Measurements from ENCODE around the gene PPP1CC. TPM values are rescaled to one million over a fixed set of nuclear protein-coding genes. Genes with fewer than 3 reads are reported as not detected.
A peak's percentile ranks its signal among the peaks of the same experiment; 100 is the strongest.

PPP1CC gene
- total and polyA plus RNA-seq, 2 of the 4 experiments (the other 2 are of a cell fraction) = 71.0 to 126 TPM

- Histone ChIP-seq H2AFZ (replicated peaks; ENCODE audit: low read length, poor library complexity) (no peak overlapping the region), H3K27ac (ENCODE audit: insufficient read depth, low read length) (no peak overlapping the region), H4K20me1 (ENCODE audit: insufficient read depth, low read length) (peaks cover 70% of the 10 kb centered on the region), H3K4ac (ENCODE audit: low read depth, low read length) (no peak overlapping the region), H2BK20ac (ENCODE audit: low read depth, low read length) (no peak overlapping the region), H3K27me3 (ENCODE audit: control insufficient read depth, insufficient read depth, low read length) (no peaks in the 10 kb centered on the region), H3K4me1 (ENCODE audit: control insufficient read depth, insufficient read depth, low read length) (peaks cover 7% of the 10 kb centered on the region; the same call in 1 of the 2 replicates), H2BK15ac (ENCODE audit: low read depth, low read length) (no peak overlapping the region), H3K18ac (ENCODE audit: low read depth, low read length) (no peak overlapping the region), H2BK5ac (ENCODE audit: low read depth, low read length, poor library complexity, severe bottlenecking) (no peak overlapping the region), H4K5ac (ENCODE audit: low read depth, low read length) (no peak overlapping the region), H3K56ac (ENCODE audit: extremely low read depth, insufficient read depth, low read length) (no peak overlapping the region), H3K9ac (ENCODE audit: low read depth, low read length) (no peak overlapping the region), H3K9me3 (ENCODE audit: control insufficient read depth, insufficient read depth, low read length) (no peaks in the 10 kb centered on the region), H2AK9ac (replicated peaks; ENCODE audit: low read depth, low read length, poor library complexity) (no peak overlapping the region), H4K91ac (ENCODE audit: insufficient read depth, low read depth, low read length) (no peak overlapping the region), H3K9me1 (ENCODE audit: insufficient read depth, low read length) (peaks cover 10% of the 10 kb centered on the region), H3K36me3 (ENCODE audit: control insufficient read depth, insufficient read depth, low read length) (peaks cover 26% of the 10 kb centered on the region), H2AK5ac (ENCODE audit: low read depth, low read length) (no peak overlapping the region), H3K23ac (ENCODE audit: low read depth, low read length) (no peak overlapping the region), H3K79me1 (ENCODE audit: low read depth in 1 of 2, low read length in 2 of 2) (peaks cover 5 to 47% of the 10 kb centered on the region in 2 experiments), H2BK120ac (ENCODE audit: low read depth, low read length) (no peak overlapping the region), H3K4me3 (ENCODE audit: insufficient read depth, low read depth, low read length) (no peak overlapping the region), H3K14ac (replicated peaks; ENCODE audit: low read depth, low read length) (no peak overlapping the region), H3K4me2 (ENCODE audit: low read depth, low read length) (no peak overlapping the region), H4K8ac (ENCODE audit: low read depth in 2 of 2, low read length in 2 of 2) (no peak overlapping the region)
- dilution Hi-C loops (cut with HindIII; ENCODE audit: low sequenced_read_pairs, unreplicated experiment) (no loop called here), in situ Hi-C loops (cut with MboI; ENCODE audit: low sequenced_read_pairs) (no loop called here), intact Hi-C loops (cut with micrococcal nuclease) (no loop called here)
- ChIA-PET CTCF (interaction anchor here (1.0 kb wide), 1 partner anchor 155 kb away, joined by 3 read pairs; no protein-coding TSS in a partner anchor), POLR2A (ENCODE audit: unreplicated experiment) (no interaction called here)
- peak; percentile 58 for ATAC-seq (ENCODE audit: low read depth)
- WGBS, 2 experiments (ENCODE audit: extremely low coverage in 2 of 2, insufficient read length in 1 of 2) = no CpG with 5 or more reads among the region's 5 CpGs
- TF ChIP-seq CTCF (conservative IDR thresholded peaks at IDR 0.05; ENCODE audit: low read depth, low read length) (no peak), ELK1 (IDR thresholded peaks at IDR 0.05; ENCODE audit: borderline replicate concordance, low read depth, low read length) (no peak), RAD21 (IDR thresholded peaks at IDR 0.05; ENCODE audit: low read length) (no peak), FOS (IDR thresholded peaks at IDR 0.05; ENCODE audit: low read depth, low read length) (no peak), MAZ (IDR thresholded peaks at IDR 0.05; ENCODE audit: borderline replicate concordance, low read depth, low read length) (no peak), USF2 (IDR thresholded peaks at IDR 0.05; ENCODE audit: low read depth, low read length) (no peak), BHLHE40 (IDR thresholded peaks at IDR 0.05; ENCODE audit: low read depth, low read length) (no peak), NFE2L2 (IDR thresholded peaks at IDR 0.05; ENCODE audit: low read depth, low read length) (no peak), SMC3 (IDR thresholded peaks at IDR 0.05; ENCODE audit: low read depth, low read length) (no peak), MAFK (IDR thresholded peaks at IDR 0.05; ENCODE audit: low read depth, low read length) (no peak), CHD1 (IDR thresholded peaks at IDR 0.05; ENCODE audit: low read depth, low read length) (no peak), POLR2A (IDR thresholded peaks at IDR 0.05; ENCODE audit: low read depth, low read length) (no peak), CEBPB (IDR thresholded peaks at IDR 0.05; ENCODE audit: low read depth, low read length) (no peak), RFX5 (IDR thresholded peaks at IDR 0.05; ENCODE audit: low read depth, low read length) (no peak), RCOR1 (IDR thresholded peaks at IDR 0.05; ENCODE audit: insufficient replicate concordance, low read length) (no peak), MXI1 (IDR thresholded peaks at IDR 0.05; ENCODE audit: borderline replicate concordance, low read depth, low read length) (no peak)
- no TSS peak for BruUV-seq (replicated peaks)
- DNase-seq = peak; percentile 49
Measured at GRCh38 chr12:110733089-110733715, 9.5 kb downstream of the PPP1CC start.
